Fibroblast of lung (primary cell): ENCODE measurements around the gene TMEM147. TPM values are rescaled to one million over a fixed set of nuclear protein-coding genes. Genes with fewer than 3 reads are reported as not detected.

Experiments
- DNase-seq, 2 donors: peaks; one replicate each; pipeline versions ENCODE4 v3.0.0 to v3.0.0-alpha.2; 2010; ENCODE audit warnings: low read depth in 2 of 2
- H2AFZ ChIP-seq: 2 replicates; pipeline ENCODE4 v1.5.1; 2012; ENCODE audit warnings: low read length, control low read depth, inconsistent platforms
- H3K27ac ChIP-seq: 2 replicates; pipeline ENCODE4 v1.5.1; 2011; ENCODE audit warnings: low read length, control low read depth; ENCODE audit not compliant: insufficient read depth
- H3K27me3 ChIP-seq: 2 replicates; pipeline ENCODE4 v1.5.1; 2011; ENCODE audit warnings: mild to moderate bottlenecking, low read length; ENCODE audit not compliant: control insufficient read depth, insufficient read depth
- H3K36me3 ChIP-seq: 2 replicates; pipeline ENCODE4 v1.5.1; 2011; ENCODE audit warnings: low read length; ENCODE audit not compliant: control insufficient read depth, insufficient read depth
- H3K4me1 ChIP-seq: 2 replicates; pipeline ENCODE4 v1.5.1; 2011; ENCODE audit warnings: low read length; ENCODE audit not compliant: control insufficient read depth, insufficient read depth; ENCODE audit errors: extremely low read depth
- H3K4me2 ChIP-seq: 2 replicates; pipeline ENCODE4 v1.5.1; 2011; ENCODE audit warnings: low read length, control low read depth; ENCODE audit not compliant: insufficient read depth; ENCODE audit errors: extremely low read depth
- H3K4me3 ChIP-seq, 4 experiments: fragments of 200-600 bp in 1 of 4; sonication (generic) in 1 of 4; replicated peaks in 1 of 4; 2 replicates each; pipeline ENCODE4 v1.5.1; 2011 to 2016; ENCODE audit warnings: low read length in 4 of 4, low read depth in 3 of 4, mild to moderate bottlenecking in 3 of 4, control low read depth in 2 of 4, inconsistent platforms in 1 of 4, mixed read lengths in 1 of 4; ENCODE audit not compliant: insufficient read depth in 1 of 4; ENCODE audit errors: control extremely low read depth in 1 of 4
- H3K79me2 ChIP-seq: 2 replicates; pipeline ENCODE4 v1.5.1; 2012; ENCODE audit warnings: mild to moderate bottlenecking, low read length, inconsistent platforms; ENCODE audit not compliant: control insufficient read depth, insufficient read depth
- H3K9ac ChIP-seq: 2 replicates; pipeline ENCODE4 v1.5.1; 2011; ENCODE audit warnings: mild to moderate bottlenecking, low read length, control low read depth; ENCODE audit not compliant: insufficient read depth
- H3K9me3 ChIP-seq: 2 replicates; pipeline ENCODE4 v1.5.1; 2012; ENCODE audit warnings: low read depth, low read length; ENCODE audit not compliant: control insufficient read depth, insufficient read depth
- H4K20me1 ChIP-seq: 2 replicates; pipeline ENCODE4 v1.5.1; 2011; ENCODE audit warnings: low read length; ENCODE audit not compliant: control insufficient read depth, insufficient read depth; ENCODE audit errors: extremely low read depth
- CTCF ChIP-seq, 2 donors: IDR thresholded peaks in 1 of 2; conservative IDR thresholded peaks in 1 of 2; 1 replicate in 1 of 2; 2 replicates in 1 of 2; pipeline ENCODE4 v1.5.1; 2011 to 2012; ENCODE audit warnings: low read length in 2 of 2, control low read depth in 1 of 2, inconsistent platforms in 1 of 2, low read depth in 1 of 2, mild to moderate bottlenecking in 1 of 2
- EZH2 ChIP-seq: IDR thresholded peaks from 2 replicates; pipeline ENCODE4 v1.5.1; 2012; ENCODE audit warnings: low read length, control low read depth, mild to moderate bottlenecking; ENCODE audit errors: missing control alignments
- polyA plus RNA-seq, 2 donors: library from polyadenylated mRNA; depleted of rRNA in 1 of 2; stranded (reverse) in 1 of 2; unstranded in 1 of 2; fragments of >200 nt; gene quantifications; 2 replicates each; pipeline ENCODE4 v1.2.1, GENCODE V29; 2011 to 2012; ENCODE audit warnings: missing spikeins in 1 of 2
- total RNA-seq: library from RNA; depleted of rRNA; stranded (reverse); fragments of >200 nt; gene quantifications from 2 replicates; pipeline ENCODE4 v1.2.1, GENCODE V29; 2014

Gene TMEM147
- total and polyA plus RNA-seq, 2 donors (not counting 1 experiment from before 2014, with no cell fraction given) = 72.4 to 79.6 TPM

DNA sequence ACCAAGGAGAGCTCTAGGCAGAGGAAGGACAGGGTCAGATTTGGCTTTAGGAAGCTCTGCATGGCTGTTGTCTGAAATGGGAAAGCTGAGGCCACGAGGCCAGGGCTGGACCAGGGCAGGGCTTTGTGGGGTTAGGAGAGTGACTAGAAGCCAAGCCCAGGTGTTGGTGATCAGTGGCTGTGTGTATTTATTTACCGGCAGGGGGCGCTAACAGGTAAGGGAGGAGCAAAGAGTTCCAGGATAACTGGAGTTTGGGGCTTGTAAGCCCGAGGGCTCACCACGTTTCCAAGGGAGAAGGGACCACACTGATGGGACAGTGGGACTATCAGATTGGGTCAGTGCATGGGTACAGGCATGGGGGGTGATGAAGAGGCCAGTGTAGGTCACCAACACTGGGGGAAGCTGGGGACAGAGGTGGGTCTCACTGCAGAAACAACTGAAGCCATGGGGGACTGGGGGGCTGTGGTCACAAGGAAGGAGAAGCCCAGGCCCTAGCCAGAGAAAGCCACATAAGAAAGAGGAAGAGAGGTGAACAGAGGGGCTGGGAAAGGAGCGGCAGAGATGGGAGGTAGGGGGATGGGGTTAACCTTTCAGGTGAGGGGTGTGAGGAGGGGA lies 3.9 kb downstream of the TMEM147 start:
- TF ChIP-seq EZH2 = no peak
- TF ChIP-seq CTCF (conservative IDR thresholded peaks at IDR 0.05 in 1 of 2, IDR thresholded peaks at IDR 0.05 in 1 of 2; ENCODE audit: low read depth in 1 of 2, low read length in 2 of 2) = peak; percentile 53 to 68

DNA sequence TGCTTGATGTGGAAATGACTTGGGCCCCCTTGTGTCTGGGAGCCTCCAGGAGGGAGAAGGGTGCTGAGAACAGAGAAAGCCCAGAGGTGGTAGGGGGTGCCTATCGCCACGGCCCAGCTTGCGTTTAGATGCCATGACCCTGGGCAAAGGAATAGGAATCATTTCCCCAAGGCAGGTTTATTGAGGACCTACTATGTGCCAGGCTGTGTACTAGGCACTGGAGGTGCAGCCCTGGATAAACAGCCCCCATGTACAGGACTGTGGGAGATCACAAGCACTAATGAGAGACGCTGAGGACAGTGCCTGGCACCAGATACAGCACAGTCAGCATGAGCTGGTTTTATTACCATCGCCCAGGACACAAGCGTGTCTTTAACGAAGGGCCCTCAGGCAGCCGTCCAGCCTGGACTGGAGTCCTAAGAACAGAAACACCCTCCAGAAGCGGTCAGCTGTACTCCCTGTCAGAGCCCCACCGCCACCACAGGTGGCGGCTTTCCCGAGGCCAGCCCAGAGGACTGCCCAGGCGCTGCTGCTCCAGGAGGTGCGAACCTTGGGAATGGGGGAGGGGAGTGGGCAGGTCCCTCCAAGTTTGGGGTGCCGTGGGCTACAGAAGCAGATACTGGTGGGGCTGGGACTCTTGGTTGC lies 4.6 kb downstream of the TMEM147 start:
- TF ChIP-seq CTCF (conservative IDR thresholded peaks at IDR 0.05 in 1 of 2, IDR thresholded peaks at IDR 0.05 in 1 of 2; ENCODE audit: low read depth in 1 of 2, low read length in 2 of 2) = no peak
- TF ChIP-seq EZH2 = no peak
- no peak overlapping the region for H3K4me2 ChIP-seq
- H3K27me3 ChIP-seq = peaks cover 2% of the 10 kb centered on the region
- H3K4me3 ChIP-seq = no peak overlapping the region
- peaks cover 11% of the 10 kb centered on the region for H3K79me2 ChIP-seq
- DNase-seq = no peak
- H3K36me3 ChIP-seq = no peaks in the 10 kb centered on the region
- H2AFZ ChIP-seq = no peak overlapping the region
- H3K9ac ChIP-seq = no peak overlapping the region
- H3K27ac ChIP-seq = no peak overlapping the region
- H3K9me3 ChIP-seq = no peaks in the 10 kb centered on the region
- no peaks in the 10 kb centered on the region for H4K20me1 ChIP-seq
- H3K4me1 ChIP-seq = peaks cover 3% of the 10 kb centered on the region

More for the DNA sequence above, 3.9 kb downstream of the TMEM147 start:
- Histone ChIP-seq H3K4me2 (no peak overlapping the region), H3K9ac (no peak overlapping the region), H3K27ac (no peak overlapping the region), H2AFZ (no peak overlapping the region), H3K9me3 (no peaks in the 10 kb centered on the region), H3K79me2 (peaks cover 17% of the 10 kb centered on the region), H3K4me1 (peaks cover 5% of the 10 kb centered on the region), H4K20me1 (no peaks in the 10 kb centered on the region), H3K27me3 (peaks cover 2% of the 10 kb centered on the region), H3K4me3 (no peak overlapping the region), H3K36me3 (no peaks in the 10 kb centered on the region)
- DNase-seq = peak; percentile 50 to 70

GRCh38 chr19:35551091-35551810 lies 5.8 kb downstream of the TMEM147 start:
- Histone ChIP-seq H3K4me2 (no peak overlapping the region), H3K4me3 (no peak overlapping the region), H3K27me3 (peaks cover 2% of the 10 kb centered on the region), H3K79me2 (peaks cover 4% of the 10 kb centered on the region), H3K9me3 (no peaks in the 10 kb centered on the region), H3K27ac (no peak overlapping the region), H3K9ac (no peak overlapping the region), H3K36me3 (no peaks in the 10 kb centered on the region), H4K20me1 (no peaks in the 10 kb centered on the region), H3K4me1 (peaks cover 3% of the 10 kb centered on the region), H2AFZ (no peak overlapping the region)
- no peak for DNase-seq
- no peak for TF ChIP-seq CTCF (conservative IDR thresholded peaks at IDR 0.05 in 1 of 2, IDR thresholded peaks at IDR 0.05 in 1 of 2; ENCODE audit: low read depth in 1 of 2, low read length in 2 of 2)
- TF ChIP-seq EZH2 = no peak
